SK-N-MC (cell line): Measurements from ENCODE around the gene VWCE.

Source experiments
- EZH2 ChIP-seq: fragments of 200-600 bp; sonication (generic); IDR thresholded peaks from one replicate; pipeline ENCODE4 v1.6.1; 2017; ENCODE audit warnings: antibody characterized with exemption
- POLR2AphosphoS5 ChIP-seq: IDR thresholded peaks from 2 replicates; pipeline ENCODE4 v1.6.1; 2012; ENCODE audit warnings: mild to moderate bottlenecking, low read depth, low read length, borderline replicate concordance

DNA sequence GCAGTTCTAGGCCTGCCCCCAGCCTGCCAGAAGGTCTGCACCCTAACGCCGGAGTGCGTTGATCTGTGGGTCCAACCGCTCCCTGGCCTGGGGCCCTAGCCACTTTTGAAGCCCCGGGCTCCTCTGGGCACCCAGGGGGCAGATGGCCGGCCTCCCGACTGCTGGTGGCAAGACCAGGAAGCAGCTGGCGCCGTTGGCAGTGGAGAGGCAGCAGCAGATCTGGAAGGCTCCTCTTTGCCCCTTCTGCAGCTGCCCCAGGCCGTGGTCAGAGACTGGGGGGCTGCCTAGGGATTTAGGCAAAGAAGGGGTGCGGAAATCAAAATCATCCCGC, 445 bp upstream of the VWCE start:
- no peak for TF ChIP-seq EZH2
- TF ChIP-seq POLR2AphosphoS5 = no peak
